Measurements from ENCODE around the gene ANGPTL3. TPM values are rescaled to one million over a fixed set of nuclear protein-coding genes. Genes with fewer than 3 reads are reported as not detected.

Gene ANGPTL3
- total and polyA plus RNA-seq, 10 of the 15 experiments (the other 5 are each of a cell fraction or from before 2014, with no cell fraction given), result 0.05 to 0.15 (median 0.07) TPM; not detected in 7

DNA sequence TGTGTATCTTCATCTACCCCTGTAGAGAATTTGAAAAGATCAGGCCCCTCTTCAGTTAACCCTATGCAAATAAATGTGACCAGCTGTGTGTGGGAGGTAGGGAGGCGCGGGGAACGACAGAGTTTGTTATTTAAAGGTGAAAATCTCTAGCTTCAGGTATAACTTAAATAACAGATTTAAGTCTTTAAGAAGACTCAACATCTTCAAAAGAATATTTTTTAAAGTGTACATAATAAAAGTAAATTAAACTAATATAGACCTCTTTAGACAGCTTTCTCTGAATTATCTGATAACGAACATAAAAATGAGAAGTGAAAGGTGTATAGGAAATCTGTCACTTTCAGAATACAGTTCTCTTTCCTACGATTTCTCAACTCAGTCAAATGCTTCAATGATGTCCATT lies 16.0 kb downstream of the ANGPTL3 start (continued):
- TF ChIP-seq POU2F2 (IDR thresholded peaks at IDR 0.05; ENCODE audit: borderline replicate concordance, low read depth, low read length), result peak; percentile 97
- TF ChIP-seq CREM (IDR thresholded peaks at IDR 0.05; ENCODE audit: low read depth), result 0 out of 2 replicates have a peak, but pooled peaks have one; percentile 45

DNA sequence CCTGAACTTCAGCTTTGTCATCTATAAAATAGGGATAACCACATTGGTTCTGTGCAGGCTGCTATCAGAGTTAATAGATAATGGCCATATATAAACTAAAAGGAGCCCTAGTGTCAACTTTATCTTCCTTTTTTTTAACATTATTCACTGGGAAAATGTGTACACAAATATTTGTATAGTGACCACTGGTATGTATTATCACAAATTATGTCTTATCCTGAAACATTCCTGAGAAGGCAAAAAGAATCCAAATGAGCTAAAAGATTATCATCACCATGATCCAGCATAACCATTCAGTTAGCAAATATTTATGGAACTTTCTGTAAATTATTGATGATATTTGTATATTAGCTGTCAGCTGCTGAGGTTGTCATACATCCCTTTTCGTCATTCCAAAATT lies 16.6 kb downstream of the ANGPTL3 start:
- Histone ChIP-seq H3K9ac (ENCODE audit: control insufficient read depth, insufficient read depth, low read length) (no peak overlapping the region), H3K4me3 (no peak overlapping the region), H3K36me3 (ENCODE audit: control insufficient read depth in 2 of 2, insufficient read depth in 2 of 2, low read length in 1 of 2) (peaks cover 0 to 6% of the 10 kb centered on the region in 2 experiments; a peak in 1 of 4 replicates), H3K27me3 (replicated peaks in 1 of 2; ENCODE audit: control insufficient read depth in 2 of 2, insufficient read depth in 2 of 2, low read length in 1 of 2) (no peaks in the 10 kb centered on the region), H3K27ac (ENCODE audit: control insufficient read depth, insufficient read depth) (peak overlapping the region; percentile 66; the same call in 1 of the 2 replicates), H4K20me1 (ENCODE audit: control insufficient read depth, insufficient read depth) (no peaks in the 10 kb centered on the region), H3K79me2 (ENCODE audit: control insufficient read depth, insufficient read depth, low read length) (no peaks in the 10 kb centered on the region), H3K4me2 (ENCODE audit: control insufficient read depth, insufficient read depth) (peak overlapping the region; percentile 42; the same call in 1 of the 2 replicates), H2AFZ (ENCODE audit: control insufficient read depth, low read depth, low read length) (no peak overlapping the region), H3K9me3 (replicated peaks; ENCODE audit: control insufficient read depth, insufficient read depth, low read length) (no peaks in the 10 kb centered on the region; the same call in 1 of the 3 replicates), H3K4me1 (ENCODE audit: control insufficient read depth, insufficient read depth, low read length) (peaks cover 11% of the 10 kb centered on the region)
- no TSS peak for BruUV-seq (replicated peaks)
- intact Hi-C loops (cut with micrococcal nuclease; ENCODE audit: unreplicated experiment), result loop anchor here (10.0 kb wide), 1 partner anchor 131 kb away; no protein-coding TSS in a partner anchor
- CTCF ChIA-PET, result interaction anchor here (0.9 to 3.2 kb wide), 6 partner anchors 10 to 132 kb away, joined by 3 to 27 read pairs (median 3); no protein-coding TSS in a partner anchor
- WGBS (ENCODE audit: insufficient coverage, insufficient replicate concordance, low lambda C conversion rate, missing lambda C conversion rate), result 50% methylated on average over 1 of the region's 1 CpG
- SMC1A ChIA-PET (ENCODE audit: uncharacterized antibody, unreplicated experiment), result interaction anchor here (0.6 to 3.2 kb wide), 15 partner anchors 10 to 110 kb away, joined by 3 to 50 read pairs (median 4); partner anchors contain the start of gene ANGPTL3
- no peak for DNase-seq (ENCODE audit: low read depth, low spot score)
- ATAC-seq, result peak; percentile 12
- RAD21 ChIA-PET (ENCODE audit: unreplicated experiment), result interaction anchor here (1.0 to 2.5 kb wide), 9 partner anchors 9 to 132 kb away, joined by 3 to 31 read pairs (median 5); partner anchors contain the start of gene DOCK7
- POLR2A ChIA-PET, result interaction anchor here (0.7 to 2.0 kb wide), 3 partner anchors 9 to 17 kb away, joined by 3 to 10 read pairs (median 3); no protein-coding TSS in a partner anchor
- in situ Hi-C loops (cut with MboI), result no loop called here
- no peak for FAIRE-seq
- TF ChIP-seq RUNX3 (IDR thresholded peaks at IDR 0.05; ENCODE audit: low read length), result no peak
- TF ChIP-seq MEF2A (IDR thresholded peaks at IDR 0.05; ENCODE audit: insufficient read depth, low read depth, low read length), result no peak
- TF ChIP-seq FOS (IDR thresholded peaks at IDR 0.05; ENCODE audit: borderline replicate concordance, extremely low read depth, insufficient read length), result no peak
- TF ChIP-seq, protein P1, sequence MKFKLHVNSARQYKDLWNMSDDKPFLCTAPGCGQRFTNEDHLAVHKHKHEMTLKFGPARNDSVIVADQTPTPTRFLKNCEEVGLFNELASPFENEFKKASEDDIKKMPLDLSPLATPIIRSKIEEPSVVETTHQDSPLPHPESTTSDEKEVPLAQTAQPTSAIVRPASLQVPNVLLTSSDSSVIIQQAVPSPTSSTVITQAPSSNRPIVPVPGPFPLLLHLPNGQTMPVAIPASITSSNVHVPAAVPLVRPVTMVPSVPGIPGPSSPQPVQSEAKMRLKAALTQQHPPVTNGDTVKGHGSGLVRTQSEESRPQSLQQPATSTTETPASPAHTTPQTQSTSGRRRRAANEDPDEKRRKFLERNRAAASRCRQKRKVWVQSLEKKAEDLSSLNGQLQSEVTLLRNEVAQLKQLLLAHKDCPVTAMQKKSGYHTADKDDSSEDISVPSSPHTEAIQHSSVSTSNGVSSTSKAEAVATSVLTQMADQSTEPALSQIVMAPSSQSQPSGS (IDR thresholded peaks at IDR 0.05; ENCODE audit: low read length), result no peak
- no peak for TF ChIP-seq PAX5 (IDR thresholded peaks at IDR 0.05; ENCODE audit: borderline replicate concordance, low read depth, low read length)
- TF ChIP-seq POLR2AphosphoS2 (IDR thresholded peaks at IDR 0.05; ENCODE audit: low read depth, low read length), result no peak
- TF ChIP-seq CEBPB (IDR thresholded peaks at IDR 0.05; ENCODE audit: borderline replicate concordance in 1 of 2, low read depth in 2 of 2, low read length in 2 of 2), result no peak
- TF ChIP-seq FOXK2 (IDR thresholded peaks at IDR 0.05), result no peak
- TF ChIP-seq, protein P2, sequence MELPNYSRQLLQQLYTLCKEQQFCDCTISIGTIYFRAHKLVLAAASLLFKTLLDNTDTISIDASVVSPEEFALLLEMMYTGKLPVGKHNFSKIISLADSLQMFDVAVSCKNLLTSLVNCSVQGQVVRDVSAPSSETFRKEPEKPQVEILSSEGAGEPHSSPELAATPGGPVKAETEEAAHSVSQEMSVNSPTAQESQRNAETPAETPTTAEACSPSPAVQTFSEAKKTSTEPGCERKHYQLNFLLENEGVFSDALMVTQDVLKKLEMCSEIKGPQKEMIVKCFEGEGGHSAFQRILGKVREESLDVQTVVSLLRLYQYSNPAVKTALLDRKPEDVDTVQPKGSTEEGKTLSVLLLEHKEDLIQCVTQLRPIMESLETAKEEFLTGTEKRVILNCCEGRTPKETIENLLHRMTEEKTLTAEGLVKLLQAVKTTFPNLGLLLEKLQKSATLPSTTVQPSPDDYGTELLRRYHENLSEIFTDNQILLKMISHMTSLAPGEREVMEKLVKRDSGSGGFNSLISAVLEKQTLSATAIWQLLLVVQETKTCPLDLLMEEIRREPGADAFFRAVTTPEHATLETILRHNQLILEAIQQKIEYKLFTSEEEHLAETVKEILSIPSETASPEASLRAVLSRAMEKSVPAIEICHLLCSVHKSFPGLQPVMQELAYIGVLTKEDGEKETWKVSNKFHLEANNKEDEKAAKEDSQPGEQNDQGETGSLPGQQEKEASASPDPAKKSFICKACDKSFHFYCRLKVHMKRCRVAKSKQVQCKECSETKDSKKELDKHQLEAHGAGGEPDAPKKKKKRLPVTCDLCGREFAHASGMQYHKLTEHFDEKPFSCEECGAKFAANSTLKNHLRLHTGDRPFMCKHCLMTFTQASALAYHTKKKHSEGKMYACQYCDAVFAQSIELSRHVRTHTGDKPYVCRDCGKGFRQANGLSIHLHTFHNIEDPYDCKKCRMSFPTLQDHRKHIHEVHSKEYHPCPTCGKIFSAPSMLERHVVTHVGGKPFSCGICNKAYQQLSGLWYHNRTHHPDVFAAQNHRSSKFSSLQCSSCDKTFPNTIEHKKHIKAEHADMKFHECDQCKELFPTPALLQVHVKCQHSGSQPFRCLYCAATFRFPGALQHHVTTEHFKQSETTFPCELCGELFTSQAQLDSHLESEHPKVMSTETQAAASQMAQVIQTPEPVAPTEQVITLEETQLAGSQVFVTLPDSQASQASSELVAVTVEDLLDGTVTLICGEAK (IDR thresholded peaks at IDR 0.05; ENCODE audit: borderline replicate concordance), result no peak
- TF ChIP-seq SRF (IDR thresholded peaks at IDR 0.05; ENCODE audit: low read depth in 2 of 2, low read length in 2 of 2), result no peak
- no peak for TF ChIP-seq EGR1 (IDR thresholded peaks at IDR 0.05; ENCODE audit: borderline replicate concordance in 1 of 2, low read depth in 2 of 2, low read length in 2 of 2)

All from GM12878 (cell line).